Heart left ventricle (tissue), 13 donors: Measurements from ENCODE around the gene ARFIP1.
"Not testable (repeated sequence)": the region's sequence is repeated elsewhere in the genome, so short reads cannot be mapped to it uniquely, and the experiment has no call there.

ENCODE experiments used
- CTCF ChIP-seq, 12 donors: fragments of 200-600 bp; sonication (generic) in 4 of 12; IDR thresholded peaks; one replicate each; pipeline versions ENCODE4 v1.5.0 to v1.8.0; 2018 to 2022; ENCODE audit warnings: antibody characterized with exemption in 12 of 12, mild to moderate bottlenecking in 5 of 12
- POLR2A ChIP-seq, 2 donors: fragments of 450-650 bp; IDR thresholded peaks; one replicate each; pipeline ENCODE4 v1.6.1; 2017; ENCODE audit warnings: antibody characterized with exemption in 2 of 2, mild to moderate bottlenecking in 2 of 2, moderate library complexity in 2 of 2
- donor health status: ischemic (EF 13 %, LVEDD 7.1; RV severe dilation, severe dysfunction).
- donor health status: DM: no; HTN: yes; CAD: no.
- donor health status: DM: no; HTN: no; CAD: no.
- donor health status: ischemic (EF 25% LVEDD 6.9; RV normal size, moderate dysfunction).
- donor health status: ischemic (EF 25% LVEDD 5.7; RV mildly dilated, moderate dysfunction).
- donor health status: ischemic (EF 35%, LVEDD 5.7; RV mildly dilated, moderate dysfunction).
- donor health status: nonischemic (EF 11% LVEDD 7.7; RV severe dilation, severe dysfunction).
- donor health status: DM: yes; HTN: yes; CAD: no.
- donor health status: PGD.
- donor health status: ischemic (EF 29% LVEDD 5.4; RV normal size, mild dysfunction).
- donor health status: nonischemic (EF 23%, LVEDD 6.1; RV moderate dilation, normal function).

GRCh38 chr4:152854016-152854415 lies 74.3 kb downstream of the ARFIP1 start:
- not testable (repeated sequence) for TF ChIP-seq POLR2A, CTCF (IDR thresholded peaks at IDR 0.05)
